DOHH2 (cell line): ENCODE results near the gene STAG1.

Experiments
- H3F3A ChIP-seq: fragments of 200-600 bp; sonication (generic), shearing (Covaris generic); 2 replicates; pipeline ENCODE4 v1.6.0; 2016; ENCODE audit warnings: antibody characterized with exemption, mild to moderate bottlenecking; ENCODE audit not compliant: control insufficient read depth, insufficient read depth
- H3K27ac ChIP-seq: fragments of 200-600 bp; sonication (generic); 2 replicates; pipeline ENCODE4 v1.5.1; 2014; ENCODE audit warnings: low read depth, mild to moderate bottlenecking, low read length, moderate library complexity
- H3K27me3 ChIP-seq: fragments of 200-600 bp; sonication (generic); 2 replicates; pipeline ENCODE4 v1.6.1; 2014; ENCODE audit warnings: mild to moderate bottlenecking, low read length, mixed read lengths; ENCODE audit not compliant: control insufficient read depth
- H3K36me3 ChIP-seq: fragments of 200-600 bp; sonication (generic); 2 replicates; pipeline ENCODE4 v1.6.1; 2014; ENCODE audit warnings: mild to moderate bottlenecking, low read length, moderate library complexity, mixed read lengths; ENCODE audit not compliant: control insufficient read depth
- H3K4me1 ChIP-seq: fragments of 200-600 bp; sonication (generic); 2 replicates; pipeline ENCODE4 v1.6.1; 2014; ENCODE audit warnings: mild to moderate bottlenecking, low read length, mixed read lengths; ENCODE audit not compliant: control insufficient read depth
- H3K4me2 ChIP-seq: fragments of 200-600 bp; sonication (generic); 2 replicates; pipeline ENCODE4 v1.6.0; 2014; ENCODE audit warnings: mild to moderate bottlenecking, low read length, moderate library complexity
- H3K4me3 ChIP-seq: fragments of 200-600 bp; sonication (generic); 2 replicates; pipeline ENCODE4 v1.5.1; 2014; ENCODE audit warnings: mild to moderate bottlenecking, low read length, mixed read lengths
- H3K79me2 ChIP-seq: fragments of 200-600 bp; sonication (generic); 2 replicates; pipeline ENCODE4 v1.6.1; 2014; ENCODE audit warnings: mild to moderate bottlenecking, low read length, mixed read lengths; ENCODE audit not compliant: control insufficient read depth
- H3K9me2 ChIP-seq: fragments of 200-600 bp; sonication (generic); replicated peaks from 2 replicates; pipeline ENCODE4 v1.6.1; 2014; ENCODE audit warnings: mild to moderate bottlenecking, low read length, mixed read lengths; ENCODE audit not compliant: control insufficient read depth
- H3K9me3 ChIP-seq: fragments of 200-600 bp; sonication (generic); 2 replicates; pipeline ENCODE4 v1.6.1; 2014; ENCODE audit warnings: antibody characterized with exemption, low read length, mixed read lengths; ENCODE audit not compliant: control insufficient read depth, insufficient read depth
- H4K20me1 ChIP-seq: fragments of 200-600 bp; sonication (generic); 2 replicates; pipeline ENCODE4 v1.6.0; 2014; ENCODE audit warnings: low read depth, mild to moderate bottlenecking, antibody characterized with exemption, low read length, moderate library complexity; ENCODE audit not compliant: control insufficient read depth, insufficient read depth
- EZH2phosphoT487 ChIP-seq: fragments of 200-600 bp; sonication (generic); IDR thresholded peaks from 2 replicates; pipeline ENCODE4 v1.6.1; 2017; ENCODE audit warnings: borderline replicate concordance, mild to moderate bottlenecking, antibody characterized with exemption, low read length, moderate library complexity, mixed read lengths
- TF ChIP-seq, protein P1 (sequence below): fragments of 200-600 bp; sonication (generic); IDR thresholded peaks from one replicate; pipeline ENCODE4 v1.5.1; 2014; ENCODE audit warnings: antibody characterized with exemption, mild to moderate bottlenecking, low read depth, low read length; ENCODE audit not compliant: poor library complexity, severe bottlenecking

Gene STAG1

DNA sequence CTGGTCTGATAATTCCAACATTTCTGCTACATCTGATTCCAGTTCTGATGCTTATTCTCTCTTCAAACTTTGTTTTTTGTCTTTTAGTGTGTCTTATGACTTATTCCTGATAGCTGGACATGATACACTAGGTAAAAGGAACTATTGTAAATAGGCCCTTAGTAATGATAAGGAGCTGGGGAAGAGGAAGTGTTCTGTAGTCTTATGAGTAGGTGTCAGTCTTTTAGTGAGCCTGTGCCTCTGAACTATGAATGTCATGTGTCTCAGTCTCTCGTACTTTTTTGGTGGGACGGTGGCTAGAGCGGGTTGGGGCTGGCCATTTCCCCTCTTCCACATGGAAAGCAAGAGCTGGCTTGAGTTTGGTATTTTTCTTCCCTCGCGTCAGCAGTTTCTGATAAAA is 460.9 kb downstream of the STAG1 start:
- H3K9me3 ChIP-seq: no peaks in the 10 kb centered on the region
- peaks cover 28% of the 10 kb centered on the region for H3K36me3 ChIP-seq
- no peak for TF ChIP-seq EZH2phosphoT487
- TF ChIP-seq, protein P1, sequence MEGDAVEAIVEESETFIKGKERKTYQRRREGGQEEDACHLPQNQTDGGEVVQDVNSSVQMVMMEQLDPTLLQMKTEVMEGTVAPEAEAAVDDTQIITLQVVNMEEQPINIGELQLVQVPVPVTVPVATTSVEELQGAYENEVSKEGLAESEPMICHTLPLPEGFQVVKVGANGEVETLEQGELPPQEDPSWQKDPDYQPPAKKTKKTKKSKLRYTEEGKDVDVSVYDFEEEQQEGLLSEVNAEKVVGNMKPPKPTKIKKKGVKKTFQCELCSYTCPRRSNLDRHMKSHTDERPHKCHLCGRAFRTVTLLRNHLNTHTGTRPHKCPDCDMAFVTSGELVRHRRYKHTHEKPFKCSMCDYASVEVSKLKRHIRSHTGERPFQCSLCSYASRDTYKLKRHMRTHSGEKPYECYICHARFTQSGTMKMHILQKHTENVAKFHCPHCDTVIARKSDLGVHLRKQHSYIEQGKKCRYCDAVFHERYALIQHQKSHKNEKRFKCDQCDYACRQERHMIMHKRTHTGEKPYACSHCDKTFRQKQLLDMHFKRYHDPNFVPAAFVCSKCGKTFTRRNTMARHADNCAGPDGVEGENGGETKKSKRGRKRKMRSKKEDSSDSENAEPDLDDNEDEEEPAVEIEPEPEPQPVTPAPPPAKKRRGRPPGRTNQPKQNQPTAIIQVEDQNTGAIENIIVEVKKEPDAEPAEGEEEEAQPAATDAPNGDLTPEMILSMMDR: no peak
- H3K27me3 ChIP-seq: no peaks in the 10 kb centered on the region
- no peak overlapping the region for H3K27ac ChIP-seq
- no peaks in the 10 kb centered on the region for H3K79me2 ChIP-seq
- no peaks in the 10 kb centered on the region for H3K9me2 ChIP-seq
- no peak overlapping the region for H3K4me3 ChIP-seq
- H3K4me2 ChIP-seq: no peak overlapping the region
- no peaks in the 10 kb centered on the region for H4K20me1 ChIP-seq
- peaks cover 46% of the 10 kb centered on the region for H3K4me1 ChIP-seq
- H3F3A ChIP-seq: no peaks in the 10 kb centered on the region
